Activated CD4-positive, alpha-beta T cell treated with anti-CD3 and anti-CD28 coated beads, Interleukin-2, Interleukin-6, amounts not matched to agents 100 ng/mL and 50 ng/mL, durations not matched to agents 16 hours and 8 hours (primary cell): Measurements from ENCODE around the gene CLCNKA.
"Not testable (repeated sequence)": the region's sequence is repeated elsewhere in the genome, so short reads cannot be mapped to it uniquely, and the experiment has no call there.

Source experiments
- DNase-seq: peaks from one replicate; pipeline ENCODE4 v3.0.0-alpha.2; 2020

Gene CLCNKA

DNA sequence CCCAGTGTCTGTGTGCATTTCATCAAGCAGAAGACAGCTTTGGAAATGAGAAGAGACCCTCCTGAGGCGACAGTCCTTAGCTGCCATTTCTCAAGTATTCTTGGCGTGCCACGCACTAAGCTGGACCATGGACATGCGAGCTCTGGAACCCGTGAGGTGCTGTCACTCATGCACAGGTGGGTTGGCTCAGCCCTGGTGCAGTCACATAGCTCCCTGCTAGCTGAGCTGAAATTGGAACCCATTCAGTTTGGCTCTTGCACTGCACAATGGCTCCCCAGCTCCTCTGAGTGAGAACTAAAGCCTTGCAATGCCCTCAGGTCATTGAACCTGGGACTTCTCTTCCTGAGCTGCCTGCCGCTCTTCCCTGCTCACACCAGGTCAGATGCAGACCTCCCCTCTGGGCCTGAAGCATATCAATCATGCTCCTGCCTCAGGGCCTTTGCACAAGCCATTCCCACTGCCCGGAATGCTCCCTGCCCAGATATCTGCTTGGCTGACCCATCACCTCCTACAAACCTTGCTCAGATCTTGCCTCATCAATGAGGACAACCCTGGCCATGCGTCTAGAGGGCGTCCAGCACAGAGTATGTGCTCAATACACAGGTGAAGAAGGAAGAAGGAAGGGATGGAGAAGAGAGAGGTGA is 24.1 kb upstream of the CLCNKA start:
- DNase-seq: no peak

DNA sequence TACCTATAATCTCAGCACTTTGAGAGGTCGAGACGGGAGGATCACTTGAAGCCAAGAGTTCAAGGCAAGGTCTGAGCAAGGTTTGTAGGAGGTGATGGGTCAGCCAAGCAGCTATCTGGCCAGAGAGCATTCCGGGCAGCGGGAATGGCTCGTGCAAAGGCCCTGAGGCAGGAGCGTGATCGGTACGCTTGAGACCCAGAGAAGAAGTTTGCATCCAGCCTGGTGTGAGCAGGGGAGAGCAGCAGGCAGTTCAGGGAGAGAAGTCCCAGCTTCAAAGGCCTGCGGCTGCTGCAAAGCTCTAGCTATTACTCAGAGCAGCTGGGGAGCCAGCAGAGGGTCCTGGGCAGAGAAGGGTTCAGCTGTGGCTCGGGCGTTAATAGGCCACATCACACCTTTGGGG is 22.9 kb upstream of the CLCNKA start:
- no peak for DNase-seq

DNA sequence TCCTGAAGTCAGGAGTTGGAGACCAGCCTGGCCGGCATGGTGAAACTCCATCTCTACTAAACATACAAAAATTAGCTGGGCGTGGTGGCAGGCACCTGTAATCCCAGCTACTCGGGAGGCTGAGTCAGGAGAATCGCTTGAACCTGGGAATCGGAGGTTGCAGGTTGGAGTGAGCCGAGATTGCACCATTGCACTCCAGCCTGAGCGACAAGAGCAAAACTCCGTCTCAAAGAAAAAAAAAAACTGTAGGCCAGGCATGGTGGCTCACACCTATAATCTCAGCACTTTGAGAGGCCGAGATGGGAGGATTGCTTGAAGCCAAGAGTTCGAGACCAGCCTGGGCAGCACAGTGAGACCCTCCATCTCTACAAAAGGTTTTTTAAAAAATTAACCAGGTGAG is 20.6 kb upstream of the CLCNKA start:
- DNase-seq: not testable (repeated sequence)

DNA sequence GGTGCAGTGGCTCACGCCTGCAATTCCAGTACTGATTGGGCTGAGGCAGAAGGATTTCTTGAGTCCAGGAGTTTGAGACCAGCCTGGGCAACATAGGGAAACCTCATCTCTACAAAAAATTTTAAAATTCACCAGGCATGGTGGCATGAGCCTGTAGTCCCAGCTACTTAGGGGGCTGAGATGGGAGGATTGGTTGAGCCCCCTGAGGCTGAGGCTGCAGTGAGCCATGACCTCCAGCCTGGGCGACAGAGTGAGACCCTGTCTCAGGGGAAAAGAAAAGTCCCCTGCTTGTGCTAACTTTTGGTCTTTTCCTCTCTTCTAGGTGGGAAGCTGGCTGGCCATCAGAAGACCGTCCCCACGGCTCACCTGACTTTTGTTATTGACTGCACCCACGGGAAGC is 16.2 kb upstream of the CLCNKA start:
- no peak for DNase-seq

DNA sequence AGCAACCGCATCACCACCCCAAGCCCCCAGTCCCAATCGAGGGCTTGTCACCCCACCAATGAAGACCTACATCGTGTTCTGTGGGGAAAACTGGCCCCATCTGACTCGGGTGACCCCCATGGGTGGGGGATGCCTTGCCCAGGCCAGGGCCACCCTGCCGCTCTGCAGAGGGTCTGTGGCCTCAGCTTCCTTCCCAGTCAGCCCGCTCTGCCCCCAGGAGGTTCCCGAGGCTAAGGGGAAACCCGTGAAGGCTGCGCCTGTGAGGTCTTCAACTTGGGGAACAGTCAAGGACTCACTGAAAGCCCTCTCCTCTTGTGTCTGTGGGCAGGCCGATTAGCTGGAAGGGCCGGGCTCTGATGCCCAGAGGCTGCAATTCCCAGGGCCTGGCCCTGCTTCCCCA is 15.8 kb upstream of the CLCNKA start:
- DNase-seq: no peak

DNA sequence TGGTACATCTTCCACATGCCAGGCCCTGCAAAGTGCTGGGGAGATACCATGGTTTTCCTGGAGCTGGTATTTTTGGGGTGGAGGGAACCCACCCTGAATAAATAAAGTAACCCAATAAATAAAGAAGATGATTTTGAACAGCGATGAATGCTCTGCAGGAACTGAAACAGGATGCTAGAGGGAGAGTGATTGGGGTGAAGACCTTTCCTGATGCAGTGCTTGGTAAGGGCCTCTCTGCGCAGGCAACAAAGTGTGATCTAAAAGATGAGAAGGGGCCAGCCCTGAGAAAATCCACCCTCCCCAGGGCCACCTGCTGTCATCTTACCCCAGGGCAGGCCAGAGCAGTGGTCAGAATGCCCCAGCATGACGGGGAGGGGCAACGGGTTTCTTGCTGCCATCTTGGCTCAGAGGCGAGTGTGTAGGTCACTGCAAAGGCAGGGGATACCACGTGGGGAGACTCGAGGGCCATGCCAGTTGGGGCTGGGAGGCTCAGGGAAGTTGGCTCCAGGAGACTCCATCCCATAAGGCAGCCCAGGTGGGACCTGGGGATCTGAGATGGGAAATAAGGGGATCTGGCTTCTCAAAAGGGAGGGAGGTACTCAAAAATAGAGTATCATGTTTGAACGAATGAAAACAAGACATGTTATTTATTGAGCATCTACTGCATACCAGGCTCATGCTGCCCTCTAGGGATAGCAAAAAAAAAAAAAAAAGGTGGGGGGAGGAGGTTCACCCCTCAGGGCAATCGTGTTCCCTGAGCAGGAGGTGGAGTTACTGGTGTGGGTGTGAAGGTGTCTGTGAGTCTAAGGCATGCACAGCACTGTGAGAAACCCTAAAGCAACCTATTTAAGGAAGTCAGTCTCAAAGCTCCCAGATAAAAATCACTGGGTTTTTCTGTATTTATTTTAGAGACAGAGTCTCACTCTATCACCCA is 15.0 kb upstream of the CLCNKA start:
- DNase-seq: peak; percentile 36

DNA sequence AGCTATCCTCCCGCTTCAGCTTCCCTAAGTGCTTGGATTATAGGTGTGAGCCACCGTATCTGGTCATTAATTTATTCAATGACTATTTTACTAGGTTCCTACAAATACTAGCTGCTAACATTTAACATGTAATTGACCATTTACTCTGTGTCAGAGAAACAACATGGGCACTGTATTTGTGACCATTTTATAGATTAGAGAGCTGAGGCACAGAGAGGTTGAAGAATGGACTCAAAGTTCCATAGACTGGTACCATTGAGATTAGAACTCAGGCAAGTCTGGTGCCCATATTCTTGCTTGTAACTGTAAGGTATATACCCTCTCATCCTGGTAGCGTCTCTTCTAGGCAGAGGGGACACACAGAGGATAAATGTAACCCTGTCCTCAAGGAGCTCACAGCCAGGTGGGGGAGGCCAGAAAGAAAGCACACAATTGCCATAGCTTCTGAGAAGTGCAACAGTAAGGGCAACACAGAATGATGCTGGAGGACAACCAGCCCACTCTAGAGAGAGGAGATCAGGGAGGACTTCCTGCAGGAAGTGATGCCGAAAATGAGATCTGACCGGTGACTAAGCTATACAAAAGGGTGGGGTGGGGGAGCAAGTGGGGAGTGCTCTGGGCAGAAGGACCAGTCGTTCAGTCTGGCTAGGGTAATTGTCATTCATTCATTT is 14.0 kb upstream of the CLCNKA start:
- no peak for DNase-seq

DNA sequence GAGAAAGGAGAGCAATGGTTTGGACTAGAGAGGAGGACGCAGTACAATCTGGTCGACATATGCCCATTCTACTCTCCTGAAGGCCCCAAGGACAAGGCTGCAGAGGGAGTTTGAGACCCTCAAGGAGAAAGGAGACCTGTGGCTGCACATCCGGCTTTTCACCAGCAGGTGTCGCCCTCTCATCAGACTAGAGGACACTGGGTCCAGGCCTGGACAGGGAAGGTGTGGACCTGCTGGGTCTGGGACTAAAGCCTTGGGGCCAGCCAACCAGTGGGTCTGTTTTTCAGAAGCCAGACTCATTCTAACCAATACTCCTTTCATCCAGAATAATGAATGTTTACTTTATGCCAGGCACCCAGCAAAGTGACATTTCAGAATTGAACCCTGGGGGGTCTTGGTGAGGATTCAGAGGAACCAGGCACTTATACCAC is 12.8 kb upstream of the CLCNKA start:
- DNase-seq: peak; percentile 83

DNA sequence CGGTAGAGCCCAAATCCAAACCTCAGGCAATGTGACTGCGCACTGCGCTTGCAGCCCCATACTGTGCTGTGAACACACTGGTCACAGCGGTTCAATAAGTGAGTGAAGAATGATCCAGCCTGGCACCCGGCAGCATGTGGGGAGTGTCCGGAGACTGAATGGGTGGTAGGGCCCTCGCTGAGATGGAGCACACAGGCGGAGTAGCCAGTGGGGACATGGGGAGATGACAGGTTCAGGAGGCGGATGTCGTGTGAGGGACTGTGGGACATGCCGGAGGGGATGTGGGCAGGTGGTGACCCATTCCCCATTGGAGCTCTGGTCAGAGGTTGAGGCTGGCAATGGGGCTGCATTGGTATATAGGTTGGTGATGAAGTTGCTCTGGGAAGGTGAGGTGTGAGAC is 12.2 kb upstream of the CLCNKA start:
- no peak for DNase-seq

DNA sequence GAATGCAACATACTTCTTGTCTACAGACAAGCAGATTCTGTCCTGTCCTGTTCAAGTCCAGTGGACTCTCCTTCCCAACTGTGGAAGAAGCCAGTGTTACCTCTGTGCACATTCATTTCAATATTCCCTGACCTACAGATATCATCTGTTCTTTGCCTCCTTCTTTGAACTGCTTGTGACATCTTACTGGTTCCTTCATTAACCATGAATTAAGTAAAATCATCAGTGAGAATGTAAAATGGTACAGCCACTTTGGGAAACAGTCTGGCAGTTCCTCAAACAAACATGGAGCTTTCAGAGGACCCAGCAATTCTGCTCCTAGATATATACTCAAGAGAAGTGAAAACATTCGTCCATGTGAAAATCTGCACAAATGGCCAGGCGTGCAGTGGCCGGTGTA is 11.0 kb upstream of the CLCNKA start:
- no peak for DNase-seq

DNA sequence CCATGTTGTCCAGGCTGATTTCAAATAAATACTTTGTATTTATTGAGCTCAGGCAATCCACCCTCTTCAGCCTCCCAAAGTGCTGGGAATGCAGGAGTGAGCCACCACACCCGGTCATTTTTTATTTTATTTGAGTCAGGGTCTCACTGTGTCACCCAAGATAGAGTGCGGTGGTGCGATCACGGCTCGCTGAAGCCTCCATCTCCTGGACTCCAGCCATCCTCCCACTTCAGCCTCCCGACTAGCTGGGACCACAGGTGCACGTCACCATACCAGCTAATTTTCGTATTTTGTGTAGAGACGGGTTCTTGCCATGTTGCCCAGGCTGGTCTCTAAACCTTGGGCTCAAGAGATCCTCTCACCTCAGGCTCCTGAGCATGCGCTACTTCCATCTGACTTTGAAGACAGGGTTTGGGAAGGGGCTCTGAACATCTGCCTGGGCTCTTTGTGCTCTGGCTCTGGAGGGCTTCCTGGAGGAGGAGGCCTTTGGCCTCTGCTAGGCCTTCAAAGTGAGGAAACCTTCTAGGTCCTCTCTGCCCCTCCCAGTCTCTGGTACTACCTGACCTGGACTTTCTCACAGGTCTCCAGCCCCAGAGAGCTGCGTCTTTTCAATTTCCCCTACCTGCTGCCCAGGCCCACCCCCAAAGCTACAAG is 9.8 kb upstream of the CLCNKA start:
- DNase-seq: no peak

DNA sequence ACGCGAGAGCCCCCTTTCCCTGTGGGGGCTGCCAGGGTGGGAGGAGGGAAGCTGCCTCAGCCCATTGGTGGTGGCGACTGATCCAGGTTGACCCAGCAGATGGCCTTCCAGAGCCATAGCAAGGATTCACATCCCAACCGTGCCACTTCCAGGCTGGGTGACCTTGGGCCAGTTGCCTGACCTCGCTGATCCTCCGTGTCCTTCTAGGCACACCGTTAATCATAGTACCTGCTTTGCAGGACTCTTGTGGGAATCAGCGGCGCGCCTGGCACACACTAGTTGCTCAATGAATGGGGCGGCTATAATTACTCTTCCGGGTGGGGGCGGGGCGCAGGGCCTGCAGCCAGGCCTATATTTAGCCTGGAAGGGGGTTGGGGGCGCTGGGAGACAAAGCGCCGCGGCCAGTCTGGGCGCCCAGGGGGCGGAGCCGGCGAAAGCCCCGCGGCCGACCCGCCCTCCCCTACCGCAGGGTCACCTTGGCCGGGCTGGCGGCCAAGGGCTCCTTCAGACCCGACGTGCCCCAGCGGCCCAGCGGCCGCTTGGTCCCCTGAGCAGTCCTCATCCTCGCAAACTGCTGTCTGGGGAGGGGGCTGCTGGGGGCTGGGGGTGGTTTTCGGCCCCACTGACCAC is 9.1 kb upstream of the CLCNKA start:
- peak; percentile 23 for DNase-seq

DNA sequence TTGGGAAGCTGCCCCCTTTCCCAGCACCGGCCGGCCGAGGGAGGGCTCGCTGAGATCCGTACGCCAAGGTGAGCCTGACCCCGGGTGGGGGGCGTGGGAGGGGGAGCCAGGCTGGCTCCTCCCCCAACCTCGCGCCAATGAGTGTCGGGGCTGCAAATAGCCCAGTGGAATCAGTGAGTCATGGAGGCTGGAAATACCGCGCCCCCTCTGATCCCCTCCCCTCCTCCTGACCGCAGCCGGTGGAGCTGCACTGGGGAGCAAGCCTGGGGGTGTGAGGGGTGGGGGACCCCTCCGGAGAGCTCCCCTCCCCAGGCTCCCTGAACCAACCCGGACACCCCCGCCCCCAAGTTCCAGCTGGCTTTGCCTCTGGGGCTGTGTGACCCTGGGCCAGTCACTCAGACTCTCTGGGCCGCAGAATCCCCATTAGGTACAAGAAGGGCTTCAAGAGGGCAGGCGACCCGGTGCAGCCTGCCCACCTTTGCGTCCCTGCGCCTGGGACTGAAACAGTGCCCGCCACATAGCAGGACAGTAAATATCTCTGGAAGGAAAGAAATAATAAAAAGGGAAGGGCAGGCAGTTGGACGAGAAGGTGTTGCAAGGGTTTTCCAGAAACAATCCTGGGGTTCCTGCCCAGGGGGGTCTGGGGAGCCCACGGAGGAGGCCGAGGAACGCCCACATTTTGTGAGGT is 8.5 kb upstream of the CLCNKA start:
- peak; percentile 22 for DNase-seq

DNA sequence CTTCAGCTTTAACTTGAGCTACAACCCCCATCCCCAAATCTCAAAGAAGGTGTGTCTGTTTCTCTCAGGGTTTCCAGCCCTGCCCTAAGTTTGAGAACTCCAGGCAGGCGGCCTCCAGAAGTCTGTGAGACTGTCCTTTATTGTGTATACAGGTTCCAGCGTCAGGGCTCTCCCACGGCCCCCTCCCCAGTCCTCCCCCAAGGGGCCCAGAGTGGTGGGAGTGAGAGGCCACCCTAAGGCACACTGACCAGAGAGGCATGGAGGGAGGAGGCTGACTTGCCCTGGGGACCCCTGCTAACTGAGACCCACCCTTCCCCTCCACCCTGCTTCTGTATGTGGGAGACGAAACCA is 8.0 kb upstream of the CLCNKA start:
- no peak for DNase-seq

DNA sequence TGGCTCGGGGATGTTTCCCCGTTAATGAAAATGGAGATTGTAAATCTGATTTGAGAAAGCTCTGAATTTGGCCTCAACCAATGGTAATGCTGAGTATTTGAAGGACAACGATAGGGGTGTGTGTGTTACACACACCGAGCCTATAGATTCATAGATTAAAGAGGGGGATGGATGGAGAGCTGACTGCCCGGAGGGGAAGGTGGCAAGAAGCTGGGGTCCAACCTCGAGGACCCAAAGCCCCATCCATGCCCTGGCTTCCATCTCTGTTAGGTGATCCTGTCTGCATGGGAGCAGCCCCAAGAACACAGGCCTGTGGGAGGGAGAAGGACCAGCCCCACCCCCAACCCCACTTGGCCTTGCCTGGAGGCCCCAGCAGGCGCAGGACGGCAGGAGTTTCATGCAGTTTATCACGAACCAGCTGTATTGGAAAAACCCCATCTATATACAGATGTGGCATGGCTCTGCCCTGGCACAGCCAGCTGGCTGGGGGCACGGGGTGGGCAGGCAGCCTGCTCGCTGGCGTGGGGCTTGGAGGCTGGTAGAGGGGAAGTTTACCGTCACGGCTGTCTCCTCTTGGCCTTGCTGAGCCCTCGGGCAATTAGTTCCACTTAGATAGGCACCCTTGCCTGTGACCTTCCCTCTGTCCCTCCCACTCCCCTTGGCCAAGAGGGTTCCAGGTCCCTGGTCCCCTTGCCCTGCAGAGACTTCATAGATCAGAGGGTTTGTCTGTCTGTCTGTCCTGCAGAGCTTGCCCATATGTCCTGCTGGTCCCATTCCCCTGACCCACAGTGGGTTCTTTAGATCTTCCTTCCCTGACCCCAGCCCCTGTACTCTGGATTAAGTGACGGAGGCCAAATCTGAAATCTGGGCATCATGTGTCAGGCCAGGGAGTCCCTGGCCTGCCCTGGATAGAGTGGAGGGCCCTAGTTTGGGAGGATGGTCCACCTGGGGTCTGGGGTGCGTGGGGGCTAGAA is 7.0 kb upstream of the CLCNKA start:
- no peak for DNase-seq

DNA sequence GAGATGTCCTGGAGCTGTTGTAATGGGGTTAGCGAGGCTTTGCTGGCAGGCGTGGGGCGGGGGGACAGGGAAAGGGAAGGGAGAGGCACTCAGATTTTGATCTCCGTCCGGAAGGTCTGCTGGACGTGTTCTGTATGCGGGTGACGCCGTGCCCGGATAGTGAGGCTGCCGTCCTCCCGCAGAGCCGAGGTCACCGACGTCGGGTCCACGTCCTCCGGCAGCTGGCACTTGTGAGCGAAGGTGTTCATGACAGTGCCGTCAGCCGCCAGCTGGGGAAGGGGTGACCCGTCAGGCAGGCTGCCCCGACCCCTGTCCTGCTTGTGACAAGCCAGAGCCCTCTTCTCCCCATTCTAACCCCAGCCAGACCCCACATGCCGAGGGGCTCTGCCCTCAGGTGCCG is 6.3 kb upstream of the CLCNKA start:
- DNase-seq: no peak

DNA sequence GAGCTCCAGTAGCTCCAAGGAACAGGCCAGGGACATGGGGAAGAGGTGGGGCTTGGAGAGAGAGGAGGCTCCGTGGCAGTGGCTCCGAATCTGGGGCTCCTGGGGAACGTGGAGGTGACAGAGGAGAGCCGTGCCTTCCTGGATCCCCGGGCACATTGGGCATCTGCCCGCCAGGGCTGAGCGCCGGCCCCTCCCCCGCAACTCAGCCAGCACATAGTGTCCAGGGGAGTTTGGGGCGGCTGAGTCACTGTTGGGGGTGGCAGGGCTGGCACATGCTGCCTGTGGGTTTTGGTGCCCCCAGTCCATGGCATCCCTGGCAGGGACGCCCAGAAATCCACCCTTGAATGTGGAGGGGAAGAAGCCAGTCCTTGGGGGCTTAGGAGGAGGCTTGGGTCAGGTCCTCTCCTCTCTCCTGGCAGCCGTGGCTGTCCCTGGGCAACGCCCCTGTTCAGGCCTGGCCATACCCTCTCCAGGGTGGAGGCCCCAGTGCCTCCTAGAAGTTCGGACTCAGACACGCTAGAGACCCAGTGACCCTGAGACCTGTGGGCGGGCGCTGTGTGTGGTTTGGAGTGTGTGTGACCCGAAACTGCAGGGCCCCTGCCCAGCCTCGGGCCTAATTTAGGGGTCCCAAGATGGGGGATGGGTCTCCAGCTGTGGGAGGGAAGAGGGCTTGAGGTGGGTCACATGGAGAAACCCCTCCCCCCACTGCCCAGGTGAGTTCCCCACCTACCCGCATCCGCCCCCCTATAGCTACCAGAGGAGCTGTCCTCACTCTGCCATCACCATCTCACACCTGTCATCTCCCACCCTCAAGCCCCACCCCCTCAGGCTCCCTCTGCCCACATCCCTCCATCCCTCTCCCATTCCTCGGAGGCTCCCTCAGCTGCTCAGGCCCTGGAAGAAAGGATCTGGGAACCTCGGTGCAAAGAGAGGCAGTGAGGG is 5.6 kb upstream of the CLCNKA start:
- no peak for DNase-seq

DNA sequence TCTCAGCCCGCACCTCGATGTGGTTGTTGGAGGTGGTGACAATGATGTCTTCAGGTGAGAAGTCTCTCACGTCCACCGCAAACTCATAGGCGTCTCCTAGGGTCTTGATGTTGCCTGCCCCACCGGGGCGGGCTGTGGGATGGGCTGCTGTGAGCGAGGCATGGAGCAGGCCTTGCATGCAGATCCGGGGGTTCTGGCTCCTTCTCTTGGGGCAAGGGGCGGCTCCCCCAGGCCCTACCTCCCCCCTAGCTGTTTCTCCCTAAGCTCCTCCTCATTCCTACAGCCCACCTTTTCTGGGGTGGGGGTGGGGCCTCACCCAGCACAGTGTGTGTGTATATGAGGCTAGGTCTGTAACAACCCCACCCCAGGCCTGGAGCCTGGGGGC is 4.8 kb upstream of the CLCNKA start:
- DNase-seq: no peak

DNA sequence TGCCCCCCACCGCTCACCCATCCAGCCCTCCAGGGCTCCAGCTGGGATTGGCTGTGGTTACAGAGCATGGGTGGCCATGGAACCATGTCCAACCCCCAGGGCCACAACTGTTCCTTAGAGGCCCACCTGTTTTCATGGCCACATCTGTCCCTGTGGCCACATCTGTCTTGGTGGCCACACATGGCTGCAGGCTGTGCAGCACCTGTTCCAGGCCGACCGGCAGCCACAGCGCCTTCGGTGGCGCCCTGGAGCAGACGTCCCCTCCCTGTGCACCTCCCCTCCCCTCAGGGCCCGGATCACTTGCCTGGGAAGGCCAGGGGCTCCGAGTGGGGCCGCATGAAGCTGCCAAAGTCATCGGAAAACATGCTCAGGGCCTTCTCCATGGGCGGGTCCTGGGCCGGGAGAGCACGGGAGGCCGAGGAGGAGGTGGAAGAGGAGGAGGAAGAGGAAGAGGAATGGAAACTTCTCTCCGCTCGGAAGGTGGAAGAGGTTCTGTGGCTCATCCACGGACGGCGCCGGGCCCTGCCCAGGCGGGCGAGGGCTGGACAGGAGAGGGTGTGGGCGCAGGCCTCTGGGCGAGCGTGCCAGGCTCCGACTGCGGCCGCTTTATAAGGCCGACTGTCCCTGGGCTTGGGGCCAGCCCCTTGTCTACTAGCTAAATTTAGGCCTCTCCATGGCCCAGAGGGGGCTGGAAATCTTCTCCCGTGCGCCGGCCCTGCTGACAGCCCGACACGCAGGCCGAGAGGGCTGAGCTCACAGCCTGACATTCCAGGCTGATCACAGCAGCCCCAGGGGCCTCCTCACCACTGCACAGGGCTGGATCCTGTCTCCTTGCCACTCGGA is 4.2 kb upstream of the CLCNKA start, which contains the start of gene HSPB7:
Gene HSPB7 (minus strand): TSS at position 583 of the 843 bp plus-strand sequence. CDS start 80 bp downstream, at position 503.
- DNase-seq: no peak
